ENCODE measurements around the gene AUNIP. TPM values are rescaled to one million over a fixed set of nuclear protein-coding genes. Genes with fewer than 3 reads are reported as not detected.

AUNIP gene
- polyA plus RNA-seq, 1 of the 3 experiments (the other 2 are of a cell fraction), result 1.9 TPM

DNA sequence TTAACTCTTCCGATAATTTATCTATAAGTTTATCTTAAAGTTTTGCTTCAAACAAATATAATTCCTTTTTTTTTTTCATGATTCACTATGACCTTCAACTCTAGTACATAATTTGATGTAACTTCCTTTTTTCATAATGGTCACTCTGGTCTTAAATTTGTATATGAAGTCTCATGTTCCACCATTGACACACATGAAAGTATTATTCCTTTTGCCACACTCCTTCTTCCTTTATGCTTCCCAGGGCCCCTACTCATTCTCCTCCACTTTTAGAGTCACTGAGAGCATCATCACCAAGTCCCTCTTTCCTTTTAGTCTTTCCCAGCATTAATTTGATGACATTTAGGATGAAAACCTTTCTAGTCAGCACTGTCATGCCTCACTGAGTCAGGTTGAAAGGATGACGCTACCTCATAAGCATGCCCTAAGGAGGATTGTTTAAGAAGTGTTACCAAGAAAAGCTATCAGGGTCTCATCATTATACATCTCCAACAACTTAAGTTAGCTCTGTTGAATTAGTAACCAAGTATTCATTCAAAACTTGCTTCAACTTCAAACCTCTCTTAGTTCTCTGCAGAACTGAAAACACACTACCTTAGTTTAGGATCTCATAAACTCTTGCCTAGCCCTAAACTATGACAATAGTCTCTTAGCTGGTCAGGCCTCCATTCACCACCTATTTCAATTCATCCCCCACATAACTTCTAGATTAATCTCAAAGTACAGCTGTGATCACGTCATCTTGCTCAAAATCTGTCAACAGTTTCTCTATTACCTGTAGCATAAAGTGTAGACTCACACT, 14.5 kb downstream of the AUNIP start:
- POLR2A ChIA-PET, result no interaction called here

More for the DNA sequence above, 14.5 kb downstream of the AUNIP start:
- no peaks in the 10 kb centered on the region for H3F3A ChIP-seq (replicated peaks; ENCODE audit: insufficient read depth)
- 95% methylated on average over 3 of the region's 3 CpGs for WGBS (ENCODE audit: low lambda C conversion rate)
- no peaks in the 10 kb centered on the region for H3K9me3 ChIP-seq
- no peaks in the 10 kb centered on the region for H3K9me2 ChIP-seq
- H3K79me2 ChIP-seq (ENCODE audit: insufficient read depth), result no peaks in the 10 kb centered on the region; the same call in 1 of the 2 replicates
- no peaks in the 10 kb centered on the region for H3K4me1 ChIP-seq (ENCODE audit: control insufficient read depth in 1 of 2, insufficient read depth in 2 of 2, low read depth in 1 of 2, low read length in 1 of 2)
- H3K4me3 ChIP-seq (ENCODE audit: low read depth in 2 of 2, low read length in 1 of 2), result no peak overlapping the region
- DNase-seq, result no peak
- CTCF ChIA-PET, result interaction anchor here (0.7 kb wide), 1 partner anchor 13 kb away, joined by 3 read pairs; no protein-coding TSS in a partner anchor
- H3K27ac ChIP-seq (ENCODE audit: low read depth in 2 of 2, low read length in 1 of 2), result no peak overlapping the region
- H2AFZ ChIP-seq (ENCODE audit: low read depth), result no peak overlapping the region
- no peaks in the 10 kb centered on the region for H4K20me1 ChIP-seq (ENCODE audit: insufficient read depth)
- no peak for TF ChIP-seq RXRA (IDR thresholded peaks at IDR 0.05; ENCODE audit: borderline replicate concordance, low read depth)
- no peak for TF ChIP-seq RFX5 (IDR thresholded peaks at IDR 0.05; ENCODE audit: low read length)
- no peak for TF ChIP-seq FOXM1 (IDR thresholded peaks at IDR 0.05; ENCODE audit: low read depth)
- no peak for TF ChIP-seq SIN3A (IDR thresholded peaks at IDR 0.05; ENCODE audit: borderline replicate concordance, low read depth, low read length)
- TF ChIP-seq MEF2A (IDR thresholded peaks at IDR 0.05; ENCODE audit: borderline replicate concordance, low read depth), result no peak
- TF ChIP-seq SMC3 (IDR thresholded peaks at IDR 0.05; ENCODE audit: low read depth, low read length), result no peak
- TF ChIP-seq, protein P1, sequence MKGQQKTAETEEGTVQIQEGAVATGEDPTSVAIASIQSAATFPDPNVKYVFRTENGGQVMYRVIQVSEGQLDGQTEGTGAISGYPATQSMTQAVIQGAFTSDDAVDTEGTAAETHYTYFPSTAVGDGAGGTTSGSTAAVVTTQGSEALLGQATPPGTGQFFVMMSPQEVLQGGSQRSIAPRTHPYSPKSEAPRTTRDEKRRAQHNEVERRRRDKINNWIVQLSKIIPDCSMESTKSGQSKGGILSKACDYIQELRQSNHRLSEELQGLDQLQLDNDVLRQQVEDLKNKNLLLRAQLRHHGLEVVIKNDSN (IDR thresholded peaks at IDR 0.05; ENCODE audit: borderline replicate concordance, low read depth), result no peak
- TF ChIP-seq TAF1 (IDR thresholded peaks at IDR 0.05; ENCODE audit: borderline replicate concordance, low read depth, low read length), result no peak
- TF ChIP-seq ELF1 (IDR thresholded peaks at IDR 0.05), result no peak
- TF ChIP-seq NFIC (IDR thresholded peaks at IDR 0.05; ENCODE audit: borderline replicate concordance), result no peak
- TF ChIP-seq, protein P2, sequence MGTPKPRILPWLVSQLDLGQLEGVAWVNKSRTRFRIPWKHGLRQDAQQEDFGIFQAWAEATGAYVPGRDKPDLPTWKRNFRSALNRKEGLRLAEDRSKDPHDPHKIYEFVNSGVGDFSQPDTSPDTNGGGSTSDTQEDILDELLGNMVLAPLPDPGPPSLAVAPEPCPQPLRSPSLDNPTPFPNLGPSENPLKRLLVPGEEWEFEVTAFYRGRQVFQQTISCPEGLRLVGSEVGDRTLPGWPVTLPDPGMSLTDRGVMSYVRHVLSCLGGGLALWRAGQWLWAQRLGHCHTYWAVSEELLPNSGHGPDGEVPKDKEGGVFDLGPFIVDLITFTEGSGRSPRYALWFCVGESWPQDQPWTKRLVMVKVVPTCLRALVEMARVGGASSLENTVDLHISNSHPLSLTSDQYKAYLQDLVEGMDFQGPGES (IDR thresholded peaks at IDR 0.05; ENCODE audit: low read depth, low read length), result no peak
- no peak for TF ChIP-seq CHD2 (IDR thresholded peaks at IDR 0.05; ENCODE audit: low read length, partially characterized antibody)
- TF ChIP-seq, protein P3, sequence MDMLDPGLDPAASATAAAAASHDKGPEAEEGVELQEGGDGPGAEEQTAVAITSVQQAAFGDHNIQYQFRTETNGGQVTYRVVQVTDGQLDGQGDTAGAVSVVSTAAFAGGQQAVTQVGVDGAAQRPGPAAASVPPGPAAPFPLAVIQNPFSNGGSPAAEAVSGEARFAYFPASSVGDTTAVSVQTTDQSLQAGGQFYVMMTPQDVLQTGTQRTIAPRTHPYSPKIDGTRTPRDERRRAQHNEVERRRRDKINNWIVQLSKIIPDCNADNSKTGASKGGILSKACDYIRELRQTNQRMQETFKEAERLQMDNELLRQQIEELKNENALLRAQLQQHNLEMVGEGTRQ (IDR thresholded peaks at IDR 0.05; ENCODE audit: borderline replicate concordance, low read depth, low read length), result no peak
- no peak for TF ChIP-seq TCF12 (IDR thresholded peaks at IDR 0.05)
- TF ChIP-seq, protein P4, sequence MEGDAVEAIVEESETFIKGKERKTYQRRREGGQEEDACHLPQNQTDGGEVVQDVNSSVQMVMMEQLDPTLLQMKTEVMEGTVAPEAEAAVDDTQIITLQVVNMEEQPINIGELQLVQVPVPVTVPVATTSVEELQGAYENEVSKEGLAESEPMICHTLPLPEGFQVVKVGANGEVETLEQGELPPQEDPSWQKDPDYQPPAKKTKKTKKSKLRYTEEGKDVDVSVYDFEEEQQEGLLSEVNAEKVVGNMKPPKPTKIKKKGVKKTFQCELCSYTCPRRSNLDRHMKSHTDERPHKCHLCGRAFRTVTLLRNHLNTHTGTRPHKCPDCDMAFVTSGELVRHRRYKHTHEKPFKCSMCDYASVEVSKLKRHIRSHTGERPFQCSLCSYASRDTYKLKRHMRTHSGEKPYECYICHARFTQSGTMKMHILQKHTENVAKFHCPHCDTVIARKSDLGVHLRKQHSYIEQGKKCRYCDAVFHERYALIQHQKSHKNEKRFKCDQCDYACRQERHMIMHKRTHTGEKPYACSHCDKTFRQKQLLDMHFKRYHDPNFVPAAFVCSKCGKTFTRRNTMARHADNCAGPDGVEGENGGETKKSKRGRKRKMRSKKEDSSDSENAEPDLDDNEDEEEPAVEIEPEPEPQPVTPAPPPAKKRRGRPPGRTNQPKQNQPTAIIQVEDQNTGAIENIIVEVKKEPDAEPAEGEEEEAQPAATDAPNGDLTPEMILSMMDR (IDR thresholded peaks at IDR 0.05), result no peak
- no peak for TF ChIP-seq MXI1 (IDR thresholded peaks at IDR 0.05; ENCODE audit: low read depth, low read length)
- TF ChIP-seq, protein P5, sequence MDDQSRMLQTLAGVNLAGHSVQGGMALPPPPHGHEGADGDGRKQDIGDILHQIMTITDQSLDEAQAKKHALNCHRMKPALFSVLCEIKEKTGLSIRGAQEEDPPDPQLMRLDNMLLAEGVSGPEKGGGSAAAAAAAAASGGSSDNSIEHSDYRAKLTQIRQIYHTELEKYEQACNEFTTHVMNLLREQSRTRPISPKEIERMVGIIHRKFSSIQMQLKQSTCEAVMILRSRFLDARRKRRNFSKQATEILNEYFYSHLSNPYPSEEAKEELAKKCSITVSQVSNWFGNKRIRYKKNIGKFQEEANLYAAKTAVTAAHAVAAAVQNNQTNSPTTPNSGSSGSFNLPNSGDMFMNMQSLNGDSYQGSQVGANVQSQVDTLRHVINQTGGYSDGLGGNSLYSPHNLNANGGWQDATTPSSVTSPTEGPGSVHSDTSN (IDR thresholded peaks at IDR 0.05), result no peak
- TF ChIP-seq RCOR1 (IDR thresholded peaks at IDR 0.05; ENCODE audit: low read length), result no peak
- no peak for TF ChIP-seq GABPA (IDR thresholded peaks at IDR 0.05; ENCODE audit: low read depth)
- no peaks in the 10 kb centered on the region for H3K36me3 ChIP-seq (replicated peaks in 1 of 2; ENCODE audit: control insufficient read depth in 1 of 2, insufficient read depth in 2 of 2, low read length in 1 of 2)
- H3K4me2 ChIP-seq, result no peak overlapping the region
- no peaks in the 10 kb centered on the region for H3K27me3 ChIP-seq (ENCODE audit: insufficient read depth)
- H3K9ac ChIP-seq, result no peak overlapping the region
